Measurements from ENCODE around the gene UBE2R2. TPM values are rescaled to one million over a fixed set of nuclear protein-coding genes. Genes with fewer than 3 reads are reported as not detected.

UBE2R2 gene
- total and polyA plus RNA-seq, 4 experiments from 2014 or later: 10.8 to 31.4 (median 24.2) TPM

DNA sequence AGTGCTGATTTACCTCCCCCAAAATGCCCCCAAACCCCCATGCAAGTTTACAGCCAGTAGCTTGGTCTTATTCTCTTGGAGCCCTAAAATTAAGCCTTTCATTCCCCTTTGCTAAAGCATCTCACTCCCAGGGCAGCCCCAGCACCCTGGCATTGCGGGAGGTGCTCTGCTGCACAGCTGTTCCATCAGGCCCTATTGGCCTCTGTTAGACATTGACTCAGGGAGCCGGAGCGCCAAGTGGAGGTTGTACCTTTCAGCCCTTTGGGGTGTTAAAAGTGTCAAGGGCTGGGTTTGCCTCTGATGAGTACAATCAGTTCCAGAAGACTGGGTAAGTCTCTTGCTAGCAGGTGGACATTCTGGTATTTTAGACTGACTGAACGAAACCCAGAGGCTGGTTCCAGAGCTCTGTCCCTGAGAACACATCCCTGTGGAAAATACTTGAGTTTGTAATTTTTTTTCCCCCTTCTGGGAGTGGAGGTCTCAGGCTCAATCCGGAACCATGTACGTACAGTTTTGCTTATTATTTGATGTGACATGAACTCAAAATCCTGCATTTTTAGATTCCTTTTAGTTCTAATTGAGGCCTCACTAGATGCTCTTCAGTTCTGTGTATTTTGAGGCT is 102.4 kb downstream of the UBE2R2 start:
- Mint-ChIP-seq H3K4me1 (peaks cover 0 to 6% (median 0%) of the 10 kb centered on the region in 4 donors), H3K27ac (peak overlapping the region in 6 of 7 donors; percentile 30 to 82 (median 41)), H3K4me3 (no peak overlapping the region), H3K9me3 (no peaks in the 10 kb centered on the region), H3K36me3 (peaks cover 51 to 78% of the 10 kb centered on the region in 2 donors), H3K27me3 (no peaks in the 10 kb centered on the region)
- CTCF ChIA-PET (ENCODE audit: partially characterized antibody): interaction anchor here (3.1 kb wide), 1 partner anchor 104 kb away, joined by 11 read pairs; no protein-coding TSS in a partner anchor
- intact Hi-C loops (cut with micrococcal nuclease): no loop called here
- Histone ChIP-seq H3K27me3 (ENCODE audit: insufficient read depth, low read length) (no peaks in the 10 kb centered on the region), H3K4me1 (ENCODE audit: insufficient read depth, low read length) (no peaks in the 10 kb centered on the region), H3K27ac (ENCODE audit: low read depth, low read length) (no peak overlapping the region), H3K36me3 (ENCODE audit: insufficient read depth, low read length) (peaks cover 50% of the 10 kb centered on the region), H3K9me3 (ENCODE audit: control insufficient read depth in 1 of 2, low read length in 2 of 2) (no peaks in the 10 kb centered on the region), H3K4me3 (ENCODE audit: low read length in 2 of 2) (no peak overlapping the region)
- POLR2A ChIA-PET (ENCODE audit: partially characterized antibody): no interaction called here
- no peak for DNase-seq

DNA sequence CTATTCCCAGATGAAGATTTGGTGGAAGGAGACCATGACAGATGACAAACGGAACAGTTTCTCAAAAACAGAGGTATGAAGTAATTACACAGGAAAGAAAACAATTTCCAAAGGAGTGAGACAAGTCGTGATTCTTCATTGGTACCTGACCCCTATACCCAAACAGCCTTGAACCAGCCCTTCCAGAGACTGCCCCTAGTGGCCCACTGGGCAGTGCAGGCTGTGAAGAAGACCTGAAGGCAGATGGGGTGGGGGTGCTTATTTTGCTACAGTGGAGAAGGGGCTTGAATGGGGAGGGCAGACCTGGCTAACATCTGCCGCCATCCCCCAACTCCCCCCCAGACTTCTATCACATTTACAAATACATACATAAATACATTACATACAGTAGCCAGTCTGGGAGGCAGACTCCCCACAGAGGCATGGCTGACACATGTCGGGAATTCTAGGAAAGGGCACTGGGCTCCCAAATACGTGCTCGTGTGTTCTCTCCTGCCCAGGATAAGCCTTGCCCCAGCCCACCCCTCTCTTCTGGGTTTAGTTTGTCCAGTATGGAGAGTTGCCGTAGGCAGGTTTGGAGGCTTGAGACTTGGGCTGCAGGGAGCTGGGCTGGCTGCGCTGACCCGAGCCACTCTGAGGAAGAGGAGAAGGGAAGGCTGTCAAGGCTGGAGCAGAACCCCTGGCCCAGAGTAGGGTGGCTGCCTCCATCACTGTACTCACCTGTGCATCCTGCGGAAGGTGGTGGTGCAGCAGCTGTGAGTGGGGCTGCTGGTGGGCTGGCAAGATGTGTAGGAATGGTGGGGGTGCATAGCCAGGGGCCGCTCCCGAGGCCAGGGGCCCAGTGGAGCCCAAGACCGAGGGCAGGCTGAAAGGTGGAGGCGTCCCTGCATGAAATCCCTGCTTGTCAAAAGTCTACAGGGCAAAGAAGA is 105.3 kb downstream of the UBE2R2 start:
- Histone ChIP-seq H3K27me3 (ENCODE audit: insufficient read depth, low read length) (no peaks in the 10 kb centered on the region), H3K9me3 (ENCODE audit: control insufficient read depth in 1 of 2, low read length in 2 of 2) (no peaks in the 10 kb centered on the region), H3K4me3 (ENCODE audit: low read length in 2 of 2) (no peak overlapping the region), H3K4me1 (ENCODE audit: insufficient read depth, low read length) (no peaks in the 10 kb centered on the region), H3K27ac (ENCODE audit: low read depth, low read length) (no peak overlapping the region), H3K36me3 (ENCODE audit: insufficient read depth, low read length) (peaks cover 59% of the 10 kb centered on the region)
- Mint-ChIP-seq H3K27me3 (no peaks in the 10 kb centered on the region), H3K4me3 (no peak overlapping the region), H3K36me3 (peaks cover 48 to 78% of the 10 kb centered on the region in 2 donors), H3K27ac (peak overlapping the region in 1 of 7 donors; percentile 12), H3K4me1 (peaks cover 0 to 5% (median 1%) of the 10 kb centered on the region in 4 donors), H3K9me3 (no peaks in the 10 kb centered on the region)
- intact Hi-C loops (cut with micrococcal nuclease): loop anchor here (1.0 kb wide), 1 partner anchor 109 kb away; no protein-coding TSS in a partner anchor
- CTCF ChIA-PET (ENCODE audit: partially characterized antibody): interaction anchor here (3.0 to 3.1 kb wide), 2 partner anchors 10 to 107 kb away, joined by 11 to 17 read pairs; no protein-coding TSS in a partner anchor
- POLR2A ChIA-PET (ENCODE audit: partially characterized antibody): no interaction called here
- DNase-seq: peak in 3 of 5 donors; percentile 7 to 11 (median 9)

DNA sequence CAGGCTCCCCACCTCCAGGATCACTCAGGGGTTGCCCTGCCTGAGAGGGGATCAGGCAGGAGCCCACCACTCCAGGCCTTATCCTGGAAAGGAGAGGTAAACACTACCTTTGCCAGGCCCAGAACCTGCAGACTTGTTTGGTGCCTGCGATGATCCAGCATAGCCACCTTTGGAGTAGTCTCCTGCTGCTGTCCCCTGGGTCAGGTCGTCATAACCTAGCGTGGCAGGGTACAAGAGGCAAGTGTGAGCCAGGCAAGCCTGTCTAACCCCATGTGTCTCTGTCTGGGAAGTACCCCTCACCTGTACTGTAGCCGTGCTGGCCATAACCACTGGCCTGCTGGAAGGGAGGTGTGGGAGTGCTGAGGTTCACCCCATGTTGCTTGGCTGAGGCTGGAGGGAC is 106.1 kb downstream of the UBE2R2 start:
- no peaks in the 10 kb centered on the region for H3K27me3 ChIP-seq (ENCODE audit: insufficient read depth, low read length)
- no peak overlapping the region for H3K27ac ChIP-seq (ENCODE audit: low read depth, low read length)
- Mint-ChIP-seq H3K9me3 (peaks cover 0 to 1% (median 0%) of the 10 kb centered on the region in 8 donors), H3K4me3 (no peak overlapping the region), H3K27ac (no peak overlapping the region), H3K4me1 (peaks cover 0 to 5% (median 1%) of the 10 kb centered on the region in 4 donors), H3K36me3 (peaks cover 47 to 76% of the 10 kb centered on the region in 2 donors), H3K27me3 (no peaks in the 10 kb centered on the region)
- no peaks in the 10 kb centered on the region for H3K4me1 ChIP-seq (ENCODE audit: insufficient read depth, low read length)
- CTCF ChIA-PET (ENCODE audit: partially characterized antibody): interaction anchor here (3.0 kb wide), 1 partner anchor 11 kb away, joined by 17 read pairs; no protein-coding TSS in a partner anchor
- peaks cover 60% of the 10 kb centered on the region for H3K36me3 ChIP-seq (ENCODE audit: insufficient read depth, low read length)
- H3K9me3 ChIP-seq (ENCODE audit: control insufficient read depth in 1 of 2, low read length in 2 of 2): no peaks in the 10 kb centered on the region
- intact Hi-C loops (cut with micrococcal nuclease): no loop called here
- no peak for DNase-seq
- POLR2A ChIA-PET (ENCODE audit: partially characterized antibody): no interaction called here
- H3K4me3 ChIP-seq (ENCODE audit: low read length in 2 of 2): no peak overlapping the region

DNA sequence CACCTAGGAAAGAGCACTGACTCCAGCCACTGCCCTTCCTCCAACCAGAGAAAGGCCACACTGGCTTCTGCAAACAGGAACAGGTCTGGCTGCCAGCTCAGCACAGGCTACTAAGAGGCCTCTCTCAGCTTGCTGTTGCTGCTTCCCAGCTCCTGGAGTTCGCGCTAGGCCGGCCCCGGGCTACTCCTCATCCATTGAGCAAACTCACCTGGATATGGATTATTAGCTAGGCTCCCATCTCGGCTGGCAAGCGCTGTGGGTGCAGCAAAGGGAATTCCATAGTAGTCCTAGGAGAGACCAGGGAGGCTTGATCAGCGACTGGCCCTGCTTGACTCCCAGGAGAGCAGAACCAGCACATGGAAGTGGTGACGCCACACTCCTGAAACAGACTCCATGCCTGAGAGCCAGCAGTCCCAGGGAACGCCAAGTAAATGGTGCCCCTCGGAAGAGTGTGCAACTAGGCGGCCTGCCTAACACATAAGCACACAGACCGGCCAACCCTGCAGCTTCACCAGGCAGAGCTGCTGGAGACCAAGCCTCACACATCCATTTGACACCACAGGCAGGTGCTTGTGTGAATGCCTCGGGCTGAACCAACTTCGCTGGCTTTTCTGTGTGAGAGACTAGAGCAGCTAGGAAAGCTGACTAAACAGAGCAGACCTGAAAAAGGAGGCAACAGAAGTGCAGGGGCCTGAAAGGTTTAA is 107.2 kb downstream of the UBE2R2 start:
- intact Hi-C loops (cut with micrococcal nuclease): no loop called here
- H3K27ac Mint-ChIP-seq: peak overlapping the region in 1 of 7 donors; percentile 51
- ChIA-PET CTCF (ENCODE audit: partially characterized antibody) (interaction anchor here (0.8 to 3.0 kb wide), 6 partner anchors 12 to 149 kb away, joined by 3 to 17 read pairs (median 8); no protein-coding TSS in a partner anchor), POLR2A (ENCODE audit: partially characterized antibody) (no interaction called here)
- Histone ChIP-seq H3K36me3 (ENCODE audit: insufficient read depth, low read length) (peaks cover 63% of the 10 kb centered on the region), H3K9me3 (ENCODE audit: control insufficient read depth in 1 of 2, low read length in 2 of 2) (no peaks in the 10 kb centered on the region), H3K4me3 (ENCODE audit: low read length in 2 of 2) (no peak overlapping the region), H3K27me3 (ENCODE audit: insufficient read depth, low read length) (no peaks in the 10 kb centered on the region), H3K4me1 (ENCODE audit: insufficient read depth, low read length) (no peaks in the 10 kb centered on the region), H3K27ac (ENCODE audit: low read depth, low read length) (no peak overlapping the region)
- peaks cover 43 to 75% of the 10 kb centered on the region in 2 donors for H3K36me3 Mint-ChIP-seq
- peaks cover 0 to 5% (median 1%) of the 10 kb centered on the region in 4 donors for H3K4me1 Mint-ChIP-seq
- no peaks in the 10 kb centered on the region for H3K27me3 Mint-ChIP-seq
- peaks cover 0 to 1% (median 0%) of the 10 kb centered on the region in 8 donors for H3K9me3 Mint-ChIP-seq
- no peak for DNase-seq
- no peak overlapping the region for H3K4me3 Mint-ChIP-seq

DNA sequence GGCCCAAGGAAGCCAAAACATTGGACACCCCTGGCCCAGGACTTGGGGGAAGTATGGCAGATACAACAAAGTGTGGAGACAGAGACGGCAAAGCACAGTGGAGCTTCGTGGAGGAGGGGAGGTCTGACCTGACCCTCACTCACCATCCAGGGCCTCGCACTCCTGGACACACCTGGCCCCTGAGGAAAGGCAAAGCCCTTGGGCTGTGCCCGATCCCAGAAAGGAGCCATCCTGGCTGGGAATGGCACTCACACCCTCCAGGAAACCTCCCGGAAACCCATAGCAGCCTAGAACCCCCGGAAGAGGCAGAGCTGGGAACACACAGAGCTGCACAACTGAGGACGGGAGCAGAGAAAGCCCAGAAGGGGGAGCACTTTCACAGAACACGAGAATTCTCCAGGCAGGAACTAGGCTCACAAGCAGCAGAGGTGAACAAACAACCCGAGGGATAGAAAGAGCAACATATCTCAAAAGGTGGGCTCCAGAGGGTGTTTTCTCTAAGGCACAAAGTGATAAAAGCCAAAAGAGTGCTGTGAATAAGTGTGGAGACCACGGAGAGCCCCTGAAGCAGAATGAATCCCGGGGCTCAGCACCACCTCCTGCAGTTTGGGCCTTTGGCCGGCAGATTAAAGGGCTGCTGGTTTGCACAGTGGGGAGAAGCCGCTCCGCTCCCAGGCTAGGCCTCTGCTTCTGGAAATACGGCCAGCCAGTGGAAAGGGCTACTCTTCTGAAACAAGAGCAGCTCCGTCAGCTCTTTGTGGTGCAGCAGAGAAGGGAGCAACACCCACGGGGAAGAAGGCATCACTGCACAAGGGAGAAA is 108.2 kb downstream of the UBE2R2 start:
- Histone ChIP-seq H3K4me1 (ENCODE audit: insufficient read depth, low read length) (no peaks in the 10 kb centered on the region), H3K36me3 (ENCODE audit: insufficient read depth, low read length) (peaks cover 63% of the 10 kb centered on the region), H3K27ac (ENCODE audit: low read depth, low read length) (no peak overlapping the region), H3K27me3 (ENCODE audit: insufficient read depth, low read length) (no peaks in the 10 kb centered on the region), H3K9me3 (ENCODE audit: control insufficient read depth in 1 of 2, low read length in 2 of 2) (no peaks in the 10 kb centered on the region), H3K4me3 (ENCODE audit: low read length in 2 of 2) (no peak overlapping the region)
- Mint-ChIP-seq H3K36me3 (peaks cover 43 to 72% of the 10 kb centered on the region in 2 donors), H3K27ac (peak overlapping the region in 4 of 7 donors; percentile 18 to 68 (median 50)), H3K4me3 (no peak overlapping the region), H3K4me1 (peaks cover 0 to 5% (median 0%) of the 10 kb centered on the region in 4 donors), H3K27me3 (no peaks in the 10 kb centered on the region), H3K9me3 (peaks cover 0 to 1% (median 0%) of the 10 kb centered on the region in 8 donors)
- DNase-seq: peak in 4 of 5 donors; percentile 11 to 23 (median 18)
- ChIA-PET POLR2A (ENCODE audit: partially characterized antibody) (no interaction called here), CTCF (ENCODE audit: partially characterized antibody) (interaction anchor here (1.0 to 3.0 kb wide), 6 partner anchors 11 to 148 kb away, joined by 4 to 17 read pairs (median 8); no protein-coding TSS in a partner anchor)
- intact Hi-C loops (cut with micrococcal nuclease): no loop called here

DNA sequence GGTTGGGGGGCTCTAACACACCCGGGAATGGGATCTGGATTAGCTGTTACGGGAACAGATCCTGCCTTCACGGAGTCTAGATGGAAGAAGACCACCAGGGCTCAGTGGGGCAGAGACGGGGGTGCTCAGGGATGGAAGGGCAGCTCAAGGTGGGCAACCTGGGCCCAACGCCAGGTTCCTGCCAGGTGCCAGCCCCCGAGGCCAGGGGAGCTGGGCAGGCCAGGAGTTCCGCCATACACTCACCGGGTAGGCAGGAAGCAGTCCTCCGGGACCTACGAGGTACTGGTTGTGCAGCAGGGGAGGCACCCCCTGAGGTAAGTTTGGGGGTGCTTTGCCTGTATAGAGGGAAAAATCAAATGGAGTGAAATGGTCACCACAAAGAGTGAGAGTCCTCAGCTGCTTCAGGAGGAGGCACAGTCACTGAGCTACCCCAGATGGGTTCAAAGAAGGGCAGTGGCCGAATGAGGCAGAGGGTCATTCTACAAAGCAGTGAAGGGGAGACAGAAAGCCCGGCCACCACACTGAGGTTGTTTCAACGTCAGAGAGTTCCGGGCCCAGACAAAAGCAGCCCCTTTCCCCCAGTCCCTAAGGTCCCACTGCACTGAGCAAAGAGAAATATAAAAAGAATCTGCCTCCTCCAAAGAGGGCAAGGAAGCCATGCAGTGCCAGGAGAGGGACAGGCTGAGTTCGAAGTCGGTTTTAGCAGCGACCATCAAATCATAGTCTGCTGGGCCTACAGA is 110.0 kb downstream of the UBE2R2 start:
- no peak for DNase-seq
- Mint-ChIP-seq H3K27ac (no peak overlapping the region), H3K36me3 (peaks cover 42 to 71% of the 10 kb centered on the region in 2 donors), H3K4me3 (no peak overlapping the region), H3K27me3 (no peaks in the 10 kb centered on the region), H3K9me3 (peaks cover 0 to 1% (median 0%) of the 10 kb centered on the region in 8 donors), H3K4me1 (peaks cover 0 to 5% (median 0%) of the 10 kb centered on the region in 4 donors)
- no peak overlapping the region for H3K27ac ChIP-seq (ENCODE audit: low read depth, low read length)
- intact Hi-C loops (cut with micrococcal nuclease): no loop called here
- POLR2A ChIA-PET (ENCODE audit: partially characterized antibody): no interaction called here
- CTCF ChIA-PET (ENCODE audit: partially characterized antibody): interaction anchor here (1.2 to 1.5 kb wide), 2 partner anchors 10 to 16 kb away, joined by 4 read pairs; no protein-coding TSS in a partner anchor
- H3K27me3 ChIP-seq (ENCODE audit: insufficient read depth, low read length): no peaks in the 10 kb centered on the region
- no peak overlapping the region for H3K4me3 ChIP-seq (ENCODE audit: low read length in 2 of 2)
- peaks cover 61% of the 10 kb centered on the region for H3K36me3 ChIP-seq (ENCODE audit: insufficient read depth, low read length)
- H3K4me1 ChIP-seq (ENCODE audit: insufficient read depth, low read length): no peaks in the 10 kb centered on the region
- no peaks in the 10 kb centered on the region for H3K9me3 ChIP-seq (ENCODE audit: control insufficient read depth in 1 of 2, low read length in 2 of 2)
